Activated CD4-positive, alpha-beta T cell treated with anti-CD3 and anti-CD28 coated beads, Interleukin-2, Interleukin-6, amounts not matched to agents 100 ng/mL and 50 ng/mL, durations not matched to agents 16 hours and 8 hours (primary cell): ENCODE results near the gene AMOT.
"Not testable (repeated sequence)": the region's sequence is repeated elsewhere in the genome, so short reads cannot be mapped to it uniquely, and the experiment has no call there.

Experiments used
- DNase-seq: peaks from one replicate; pipeline ENCODE4 v3.0.0-alpha.2; 2020

The AMOT gene

GRCh38 chrX:112840382-112841113 lies at the start of gene AMOT:
Gene AMOT, minus strand, starts transcription at chrX:112840831. Its CDS starts 17,705 bp downstream, at chrX:112823126.
- DNase-seq: peak; percentile 48

- DNase-seq: no peak
Measured at GRCh38 chrX:112889400-112889799, 48.8 kb upstream of the AMOT start.

- DNase-seq: no peak
Measured at GRCh38 chrX:112888916-112889315, 48.3 kb upstream of the AMOT start.

GRCh38 chrX:112877771-112878173 lies 37.1 kb upstream of the AMOT start:
- DNase-seq: no peak

- no peak for DNase-seq
Measured at GRCh38 chrX:112874614-112875013, 34.0 kb upstream of the AMOT start.

- no peak for DNase-seq
Measured at GRCh38 chrX:112874175-112874574, 33.5 kb upstream of the AMOT start.

GRCh38 chrX:112868586-112868985 lies 28.0 kb upstream of the AMOT start:
- no peak for DNase-seq

GRCh38 chrX:112867570-112867969 lies 26.9 kb upstream of the AMOT start:
- DNase-seq: no peak

- DNase-seq: no peak
Measured at GRCh38 chrX:112866175-112866574, 25.5 kb upstream of the AMOT start.

GRCh38 chrX:112865464-112866025 lies 24.9 kb upstream of the AMOT start:
- DNase-seq: no peak

GRCh38 chrX:112863850-112864249 lies 23.2 kb upstream of the AMOT start:
- no peak for DNase-seq

GRCh38 chrX:112857478-112857878 lies 16.8 kb upstream of the AMOT start:
- DNase-seq: no peak

- not testable (repeated sequence) for DNase-seq
Measured at GRCh38 chrX:112854901-112855300, 14.3 kb upstream of the AMOT start.

- DNase-seq: no peak
Measured at GRCh38 chrX:112852851-112853250, 12.2 kb upstream of the AMOT start.

GRCh38 chrX:112851806-112852205 lies 11.2 kb upstream of the AMOT start:
- DNase-seq: peak; percentile 51

- DNase-seq: peak; percentile 45
Measured at GRCh38 chrX:112851161-112851779, 10.6 kb upstream of the AMOT start.

- DNase-seq: no peak
Measured at GRCh38 chrX:112849016-112849415, 8.4 kb upstream of the AMOT start.

- no peak for DNase-seq
Measured at GRCh38 chrX:112846782-112847181, 6.2 kb upstream of the AMOT start.

- no peak for DNase-seq
Measured at GRCh38 chrX:112846187-112846586, 5.6 kb upstream of the AMOT start.

- DNase-seq: peak; percentile 68
Measured at GRCh38 chrX:112844250-112844649, 3.6 kb upstream of the AMOT start.

GRCh38 chrX:112841820-112842157 lies 1.2 kb upstream of the AMOT start:
- no peak for DNase-seq

GRCh38 chrX:112841114-112841819 lies 636 bp upstream of the AMOT start:
- peak; percentile 77 for DNase-seq

- DNase-seq: no peak
Measured at GRCh38 chrX:112839856-112840255, 775 bp downstream of the AMOT start.

GRCh38 chrX:112837531-112837930 lies 3.1 kb downstream of the AMOT start:
- no peak for DNase-seq
